A549 treated with Hydrocortisone at 1 μM for 4 hours (cell line): Measurements from ENCODE around the gene ARHGDIA. TPM values are rescaled to one million over a fixed set of nuclear protein-coding genes. Genes with fewer than 3 reads are reported as not detected.

ENCODE experiments used
- total RNA-seq: library from RNA; stranded (reverse); fragments of 200-300 nt; extraction: Qiagen RNA extraction; gene quantifications from 5 replicates; pipeline ENCODE4 v1.2.3, GENCODE V29; 2022

Gene ARHGDIA
- total RNA-seq = 561 to 665 TPM (median 634 TPM) in 5 replicates

GRCh38 chr17:81870981-81871386, at the start of gene ARHGDIA:
ARHGDIA (minus strand) TSS chr17:81871337; CDS start chr17:81869930, 1,407 bp downstream.

GRCh38 chr17:81917565-81918332, 46.6 kb upstream of the ARHGDIA start, which contains the start of gene SIRT7:
SIRT7 (minus strand) TSS chr17:81918176; CDS start chr17:81918131, 45 bp downstream.

GRCh38 chr17:81911277-81911961, 40.3 kb upstream of the ARHGDIA start, which contains the start of gene PCYT2:
PCYT2 (minus strand) TSS chr17:81911399; CDS start chr17:81911355, 44 bp downstream.

GRCh38 chr17:81902023-81902652, 31.0 kb upstream of the ARHGDIA start, which contains the start of gene NPB:
NPB (plus strand) TSS chr17:81902238; CDS start chr17:81902278, 40 bp downstream.

GRCh38 chr17:81859906-81860755, 11.0 kb downstream of the ARHGDIA start, which contains the start of gene P4HB:
P4HB (minus strand) TSS chr17:81860535; CDS start chr17:81860471, 64 bp downstream.

GRCh38 chr17:81834831-81835267, 36.3 kb downstream of the ARHGDIA start, which contains the start of gene PPP1R27:
PPP1R27 (minus strand) TSS chr17:81835050; CDS start chr17:81834953, 97 bp downstream.

GRCh38 chr17:81833160-81833920, 37.8 kb downstream of the ARHGDIA start, which contains the start of gene MCRIP1:
MCRIP1 (minus strand) TSS chr17:81833291; CDS start chr17:81824506, 8,785 bp downstream.

Other genes with a start within 250 kb of the ARHGDIA start
- 92.6 to 101 TPM (median 93.6 TPM) in 5 replicates for gene NPLOC4, start 234.2 kb downstream of the ARHGDIA start, total RNA-seq
- 4.4 to 5.6 TPM (median 4.8 TPM) in 5 replicates for gene TSPAN10, start 234.1 kb downstream of the ARHGDIA start, total RNA-seq
- gene PDE6G, start 214.8 kb downstream of the ARHGDIA start, total RNA-seq = 1.2 to 3.1 TPM (median 2.5 TPM) in 5 replicates
- gene OXLD1, start 204.7 kb downstream of the ARHGDIA start, total RNA-seq = 35.7 to 66.2 TPM (median 58.0 TPM) in 5 replicates
- 59.6 to 70.3 TPM (median 61.4 TPM) in 5 replicates for gene CCDC137, start 204.6 kb downstream of the ARHGDIA start, total RNA-seq
- 46.1 to 52.5 TPM (median 49.2 TPM) in 5 replicates for gene ARL16, start 187.5 kb downstream of the ARHGDIA start, total RNA-seq
- gene HGS, start 187.3 kb downstream of the ARHGDIA start, total RNA-seq = 146 to 202 TPM (median 189 TPM) in 5 replicates
- 207 to 319 TPM (median 292 TPM) in 5 replicates for gene MRPL12, start 168.0 kb downstream of the ARHGDIA start, total RNA-seq
- 31.5 to 44.9 TPM (median 40.7 TPM) in 5 replicates for gene SLC25A10, start 159.1 kb downstream of the ARHGDIA start, total RNA-seq
- 0.08 to 0.47 TPM (median 0.30 TPM) in 5 replicates for gene GCGR, start 67.2 kb downstream of the ARHGDIA start, total RNA-seq
- gene MCRIP1, start 38.0 kb downstream of the ARHGDIA start, total RNA-seq = 82.0 to 105 TPM (median 93.6 TPM) in 5 replicates
- gene PPP1R27, start 36.3 kb downstream of the ARHGDIA start, total RNA-seq = 0.15 to 0.39 TPM (median 0.22 TPM) in 4 of 5 replicates, not detected in the other
- 666 to 810 TPM (median 679 TPM) in 5 replicates for gene P4HB, start 10.8 kb downstream of the ARHGDIA start, total RNA-seq
- 171 to 247 TPM (median 233 TPM) in 5 replicates for gene ALYREF, start 20.2 kb upstream of the ARHGDIA start, total RNA-seq
- 179 to 295 TPM (median 289 TPM) in 5 replicates for gene ANAPC11, start 20.4 kb upstream of the ARHGDIA start, total RNA-seq
- gene NPB, start 30.9 kb upstream of the ARHGDIA start, total RNA-seq = 0.36 to 0.59 TPM (median 0.53 TPM) in 5 replicates
- gene PCYT2, start 40.1 kb upstream of the ARHGDIA start, total RNA-seq = 14.4 to 17.4 TPM (median 16.9 TPM) in 5 replicates
- gene SIRT7, start 46.8 kb upstream of the ARHGDIA start, total RNA-seq = 32.8 to 46.8 TPM (median 42.2 TPM) in 5 replicates
- 28.2 to 33.6 TPM (median 29.0 TPM) in 5 replicates for gene MAFG, start 56.4 kb upstream of the ARHGDIA start, total RNA-seq
- 68.6 to 86.8 TPM (median 85.6 TPM) in 5 replicates for gene PYCR1, start 66.0 kb upstream of the ARHGDIA start, total RNA-seq
- gene MYADML2, start 75.9 kb upstream of the ARHGDIA start, total RNA-seq = not detected in 5 replicates
- 0.14 to 0.37 TPM (median 0.35 TPM) in 5 replicates for gene NOTUM, start 89.8 kb upstream of the ARHGDIA start, total RNA-seq
- 20.7 to 30.1 TPM (median 27.2 TPM) in 5 replicates for gene ASPSCR1, start 106.3 kb upstream of the ARHGDIA start, total RNA-seq
- gene CENPX, start 151.5 kb upstream of the ARHGDIA start, total RNA-seq = 123 to 204 TPM (median 184 TPM) in 5 replicates
- gene LRRC45, start 152.0 kb upstream of the ARHGDIA start, total RNA-seq = 11.0 to 15.6 TPM (median 13.4 TPM) in 5 replicates
- gene RAC3, start 160.3 kb upstream of the ARHGDIA start, total RNA-seq = 25.9 to 40.2 TPM (median 36.1 TPM) in 5 replicates
- gene DCXR, start 166.4 kb upstream of the ARHGDIA start, total RNA-seq = 61.0 to 102 TPM (median 96.9 TPM) in 5 replicates
- gene RFNG, start 180.5 kb upstream of the ARHGDIA start, total RNA-seq = 18.5 to 24.7 TPM (median 23.0 TPM) in 5 replicates
- 114 to 145 TPM (median 137 TPM) in 5 replicates for gene GPS1, start 180.6 kb upstream of the ARHGDIA start, total RNA-seq
- 76.1 to 141 TPM (median 135 TPM) in 5 replicates for gene DUS1L, start 194.5 kb upstream of the ARHGDIA start, total RNA-seq
- gene FASN, start 226.9 kb upstream of the ARHGDIA start, total RNA-seq = 132 to 142 TPM (median 139 TPM) in 5 replicates